H1 (cell line): ENCODE results near the gene GSG1L. TPM values are rescaled to one million over a fixed set of nuclear protein-coding genes. Genes with fewer than 3 reads are reported as not detected.

Experiments
- CTCF ChIA-PET: fragments of 300-600 bp; sonication (Branson Sonifier 250); formaldehyde crosslinking; loops from one replicate; lab custom pipeline; 2021; ENCODE audit not compliant: partially characterized antibody; lab: Charles Lee
- POLR2A ChIA-PET: fragments of 300-600 bp; sonication (Branson Sonifier 250); formaldehyde crosslinking; loops from one replicate; lab custom pipeline; 2021; ENCODE audit warnings: inconsistent platforms; ENCODE audit not compliant: partially characterized antibody; lab: Charles Lee
- DNase-seq, 2 experiments: peaks; one replicate each; pipeline versions ENCODE4 v3.0.0 to v3.0.0-alpha.2; 2010 to 2022; ENCODE audit warnings: low spot score in 2 of 2, low read depth in 1 of 2, mixed read lengths in 1 of 2
- FAIRE-seq: peaks from 2 replicates; lab custom pipeline; 2011; peaks lifted over from hg19 to GRCh38; lab: Jason Lieb, UNC
- H2AFZ ChIP-seq: 2 replicates; pipeline ENCODE4 v1.8.1; 2012; ENCODE audit warnings: low read length, inconsistent platforms
- H2AK5ac ChIP-seq: 2 replicates; pipeline ENCODE4 v1.6.1; 2013; ENCODE audit warnings: low read depth, low read length
- H2BK120ac ChIP-seq: replicated peaks from 2 replicates; pipeline ENCODE3; 2013; ENCODE audit warnings: low read depth, low read length, inconsistent platforms
- H2BK12ac ChIP-seq: 2 replicates; pipeline ENCODE4 v1.6.1; 2013; ENCODE audit warnings: low read depth, low read length
- H2BK15ac ChIP-seq: 2 replicates; pipeline ENCODE4 v1.6.1; 2013; ENCODE audit warnings: low read length
- H2BK20ac ChIP-seq: 2 replicates; pipeline ENCODE4 v1.6.1; 2013; ENCODE audit warnings: low read length
- H2BK5ac ChIP-seq: 2 replicates; pipeline ENCODE4 v1.6.1; 2013; ENCODE audit warnings: low read depth, low read length
- H3K14ac ChIP-seq: 2 replicates; pipeline ENCODE4 v1.6.1; 2013; ENCODE audit warnings: inconsistent platforms; ENCODE audit not compliant: insufficient read length
- H3K18ac ChIP-seq: 2 replicates; pipeline ENCODE4 v1.6.1; 2013; ENCODE audit warnings: low read length; ENCODE audit errors: extremely low read depth
- H3K23ac ChIP-seq: 2 replicates; pipeline ENCODE4 v1.6.1; 2013; ENCODE audit warnings: inconsistent platforms; ENCODE audit not compliant: insufficient read length
- H3K23me2 ChIP-seq: 2 replicates; pipeline ENCODE4 v1.6.1; 2013; ENCODE audit warnings: low read depth, low read length
- H3K27ac ChIP-seq: 2 replicates; pipeline ENCODE4 v1.6.1; 2011; ENCODE audit warnings: low read depth, low read length, inconsistent platforms
- H3K27me3 ChIP-seq, 4 experiments: replicated peaks in 1 of 4; 1 replicate in 1 of 4; 2 replicates in 3 of 4; pipeline versions ENCODE4 v1.6.1 to v1.8.1; 2011 to 2013; ENCODE audit warnings: low read length in 3 of 4, mild to moderate bottlenecking in 3 of 4, inconsistent platforms in 2 of 4, mixed read lengths in 2 of 4, moderate library complexity in 1 of 4; ENCODE audit not compliant: control insufficient read depth in 3 of 4, insufficient read depth in 3 of 4; ENCODE audit errors: extremely low read depth in 1 of 4
- H3K36me3 ChIP-seq, 4 experiments: 2 replicates each; pipeline versions ENCODE4 v1.6.1 to v1.8.1; 2011 to 2013; ENCODE audit warnings: mild to moderate bottlenecking in 4 of 4, low read length in 3 of 4, moderate library complexity in 2 of 4, control low read depth in 1 of 4, inconsistent platforms in 1 of 4; ENCODE audit not compliant: insufficient read depth in 4 of 4, control insufficient read depth in 2 of 4
- H3K4ac ChIP-seq: replicated peaks from 2 replicates; pipeline ENCODE3; 2013; ENCODE audit warnings: low read length, low read depth, mixed read lengths, inconsistent platforms; ENCODE audit not compliant: insufficient read length
- H3K4me1 ChIP-seq, 4 experiments: replicated peaks in 1 of 4; 1 replicate in 1 of 4; 2 replicates in 3 of 4; pipeline versions ENCODE4 v1.6.1 to v1.8.1; 2011 to 2013; ENCODE audit warnings: low read length in 3 of 4, inconsistent platforms in 2 of 4, mixed read lengths in 1 of 4; ENCODE audit not compliant: insufficient read depth in 4 of 4, control insufficient read depth in 3 of 4
- H3K4me2 ChIP-seq, 2 experiments: 2 replicates each; pipeline versions ENCODE4 v1.6.1 to v1.8.1; 2011 to 2013; ENCODE audit warnings: low read depth in 2 of 2, low read length in 2 of 2, control low read depth in 1 of 2, inconsistent platforms in 1 of 2, mild to moderate bottlenecking in 1 of 2; ENCODE audit not compliant: insufficient read depth in 1 of 2
- H3K4me3 ChIP-seq, 4 experiments: fragments of 200-600, 300-600 bp in 1 of 4; sonication (generic), shearing (Covaris generic), sonication (Bioruptor Twin) in 1 of 4; 2 replicates each; pipeline versions ENCODE4 v1.5.1 to v1.8.1; 2011 to 2016; ENCODE audit warnings: low read length in 4 of 4, low read depth in 3 of 4, control low read depth in 2 of 4, inconsistent platforms in 2 of 4, mild to moderate bottlenecking in 2 of 4, mixed read lengths in 1 of 4, moderate library complexity in 1 of 4; ENCODE audit not compliant: insufficient read depth in 2 of 4; ENCODE audit errors: extremely low read depth in 1 of 4
- H3K56ac ChIP-seq: replicated peaks from 2 replicates; pipeline ENCODE3; 2013; ENCODE audit warnings: low read depth, mild to moderate bottlenecking, mixed read lengths, low read length, inconsistent platforms; ENCODE audit not compliant: insufficient read length
- H3K79me1 ChIP-seq: 2 replicates; pipeline ENCODE4 v1.6.1; 2013; ENCODE audit warnings: low read depth, low read length, control low read depth
- H3K79me2 ChIP-seq, 2 experiments: 2 replicates each; pipeline versions ENCODE4 v1.6.1 to v1.8.1; 2012 to 2013; ENCODE audit warnings: low read length in 2 of 2, mild to moderate bottlenecking in 2 of 2, inconsistent platforms in 1 of 2; ENCODE audit not compliant: insufficient read depth in 2 of 2, control insufficient read depth in 1 of 2
- H3K9ac ChIP-seq, 4 experiments: replicated peaks in 1 of 4; 1 replicate in 1 of 4; 2 replicates in 3 of 4; pipeline versions ENCODE4 v1.6.1 to v1.8.1; 2011 to 2013; ENCODE audit warnings: low read depth in 3 of 4, low read length in 3 of 4, control low read depth in 2 of 4, mild to moderate bottlenecking in 2 of 4, moderate library complexity in 2 of 4, inconsistent platforms in 1 of 4; ENCODE audit errors: extremely low read depth in 1 of 4
- H3K9me3 ChIP-seq, 2 experiments: 2 replicates each; pipeline versions ENCODE4 v1.6.1 to v1.8.1; 2012 to 2013; ENCODE audit warnings: mild to moderate bottlenecking in 2 of 2, moderate library complexity in 2 of 2, control low read depth in 1 of 2, inconsistent platforms in 1 of 2, low read depth in 1 of 2, low read length in 1 of 2, mixed read lengths in 1 of 2; ENCODE audit not compliant: insufficient read depth in 2 of 2
- H4K20me1 ChIP-seq, 2 experiments: replicated peaks in 1 of 2; 2 replicates each; pipeline versions ENCODE3 to v1.8.1; 2011 to 2013; ENCODE audit warnings: inconsistent platforms in 2 of 2, low read length in 2 of 2, mild to moderate bottlenecking in 1 of 2; ENCODE audit not compliant: insufficient read depth in 2 of 2, control insufficient read depth in 1 of 2
- H4K5ac ChIP-seq: 2 replicates; pipeline ENCODE4 v1.6.1; 2013; ENCODE audit warnings: low read length, low read depth, mixed read lengths, inconsistent platforms; ENCODE audit not compliant: insufficient read length
- H4K8ac ChIP-seq: 2 replicates; pipeline ENCODE4 v1.8.0; 2013; ENCODE audit warnings: mild to moderate bottlenecking, moderate library complexity, low read length, inconsistent platforms; ENCODE audit not compliant: insufficient read depth; ENCODE audit errors: extremely low read depth
- H4K91ac ChIP-seq: replicated peaks from 2 replicates; pipeline ENCODE3; 2013; ENCODE audit warnings: low read length, mixed read lengths, inconsistent platforms; ENCODE audit not compliant: insufficient read length
- ASH2L ChIP-seq: fragments of 200-600, 300-600 bp; sonication (generic); IDR thresholded peaks from one replicate; pipeline ENCODE4 v1.7.1; 2017; ENCODE audit warnings: low read length
- CBX8 ChIP-seq: fragments of 300-800, 300-1000 bp; sonication (generic); IDR thresholded peaks from 2 replicates; pipeline ENCODE4 v1.7.1; 2016; ENCODE audit warnings: low read depth, low read length, borderline replicate concordance
- HDAC6 ChIP-seq: IDR thresholded peaks from one replicate; pipeline ENCODE4 v1.7.1; 2012; ENCODE audit warnings: low read depth, mild to moderate bottlenecking, inconsistent platforms, low read length, moderate library complexity
- POLR2A ChIP-seq, 2 experiments: IDR thresholded peaks; 1 replicate in 1 of 2; 2 replicates in 1 of 2; pipeline ENCODE4 v1.6.1; 2011; ENCODE audit warnings: low read depth in 2 of 2, low read length in 2 of 2, mild to moderate bottlenecking in 2 of 2; ENCODE audit errors: control extremely low read depth in 1 of 2
- RAD21 ChIP-seq, 2 experiments: IDR thresholded peaks in 1 of 2; conservative IDR thresholded peaks in 1 of 2; 2 replicates each; pipeline ENCODE4 v1.6.1; 2011; ENCODE audit warnings: low read depth in 2 of 2, low read length in 2 of 2, improper control_type of control experiment in 1 of 2, inconsistent platforms in 1 of 2, mild to moderate bottlenecking in 1 of 2, moderate library complexity in 1 of 2
- RNF2 ChIP-seq: fragments of 200-900, 300-1000 bp; sonication (generic); IDR thresholded peaks from 2 replicates; pipeline ENCODE4 v1.7.1; 2016; ENCODE audit warnings: borderline replicate concordance, low read depth, mild to moderate bottlenecking, antibody characterized with exemption, low read length; ENCODE audit not compliant: poor library complexity, severe bottlenecking; ENCODE audit errors: missing control alignments
- SIX5 ChIP-seq: IDR thresholded peaks from 2 replicates; pipeline ENCODE4 v1.6.1; 2011; ENCODE audit warnings: mild to moderate bottlenecking, low read depth, low read length
- WGBS, 2 experiments: shearing (Covaris generic) in 1 of 2; methylation state at CpG; one replicate each; pipeline versions ENCODE4 v1.1.6 to v1.1.7; 2013 to 2015; ENCODE audit warnings: low lambda C conversion rate in 2 of 2, mixed read lengths in 2 of 2, inconsistent platforms in 1 of 2, low coverage in 1 of 2, missing lambda C conversion rate in 1 of 2; ENCODE audit not compliant: insufficient replicate concordance in 2 of 2, insufficient coverage in 1 of 2, insufficient read length in 1 of 2; ENCODE audit errors: extremely low coverage in 1 of 2, missing lambda C conversion rate in 1 of 2; 5-methylcytosine and 5-hydroxymethylcytosine counted together
- polyA plus RNA-seq, 7 experiments: library from polyadenylated mRNA; depleted of rRNA in 3 of 7; stranded (reverse) in 5 of 7; unstranded in 2 of 7; fragments of >200 nt in 5 of 7; fragments of 200-250 nt in 2 of 7; gene quantifications; 1 replicate in 5 of 7; 2 replicates in 1 of 7; 4 replicates in 1 of 7; pipeline versions ENCODE4 v1.2.1 to v1.2.3, GENCODE V29; 2011 to 2013; ENCODE audit warnings: missing spikeins in 2 of 7, mixed read lengths in 2 of 7
- total RNA-seq: library from RNA; stranded (reverse); fragmentation: NEBNext Ultra II Directional; extraction: Animal tissue kit (Norgen Biotek cat#: 25700); gene quantifications from 2 replicates; pipeline ENCODE4 v1.2.1, GENCODE V29; 2021

The GSG1L gene
- total and polyA plus RNA-seq, 2 of the 8 experiments (the other 6 are each of a cell fraction or from before 2014, with no cell fraction given): 0.71 to 1.1 TPM

DNA sequence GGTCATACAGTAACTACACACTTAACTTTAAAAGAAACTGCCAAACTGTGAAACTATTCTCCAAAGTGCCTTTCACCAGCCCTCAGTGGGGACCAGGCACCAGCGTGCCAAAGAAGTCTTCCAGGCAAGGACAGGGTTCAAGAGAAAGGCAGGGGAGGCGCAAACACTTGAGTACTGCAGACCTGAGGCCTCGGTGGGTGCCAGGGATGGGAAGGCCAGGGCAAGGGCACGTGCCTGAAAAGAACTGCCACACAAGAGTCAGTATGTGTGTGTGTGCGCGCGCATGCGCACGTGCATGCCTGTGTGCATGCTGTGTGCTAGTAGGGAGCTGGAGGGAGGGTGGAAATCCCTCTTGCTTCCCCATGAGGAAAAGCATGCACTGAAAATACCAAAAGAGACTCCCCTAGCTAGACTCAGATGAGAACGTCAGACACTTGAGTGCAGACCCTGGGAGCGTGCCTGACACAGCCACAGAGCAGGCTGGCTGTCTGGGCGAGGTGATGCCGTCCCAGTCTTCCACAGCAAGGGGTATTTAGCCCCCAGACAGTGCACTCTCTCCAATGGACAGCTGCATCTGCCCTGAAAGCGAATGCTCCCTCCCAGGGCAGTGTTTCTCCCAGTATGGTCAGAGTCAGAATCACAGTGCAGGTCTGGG is 40.1 kb upstream of the GSG1L start:
- no peak overlapping the region for H3K4ac ChIP-seq
- no peak overlapping the region for H3K23ac ChIP-seq
- no peak overlapping the region for H2BK120ac ChIP-seq
- H3K27me3 ChIP-seq: no peaks in the 10 kb centered on the region
- H2BK12ac ChIP-seq: no peak overlapping the region
- FAIRE-seq: no peak
- H3K79me2 ChIP-seq: no peaks in the 10 kb centered on the region
- TF ChIP-seq RAD21 (IDR thresholded peaks at IDR 0.05 in 1 of 2, conservative IDR thresholded peaks at IDR 0.05 in 1 of 2; ENCODE audit: low read depth in 2 of 2, low read length in 2 of 2): no peak
- no peak for TF ChIP-seq RNF2
- TF ChIP-seq CBX8: no peak
- no peak for TF ChIP-seq POLR2A (IDR thresholded peaks at IDR 0.05; ENCODE audit: control extremely low read depth in 1 of 2, low read depth in 2 of 2, low read length in 2 of 2)
- no peak for TF ChIP-seq HDAC6
- TF ChIP-seq ASH2L: no peak
- TF ChIP-seq SIX5: no peak
- no peak overlapping the region for H2BK5ac ChIP-seq
- POLR2A ChIA-PET: no interaction called here
- no peaks in the 10 kb centered on the region for H3K4me1 ChIP-seq
- H3K36me3 ChIP-seq: peaks cover 30 to 85% (median 64%) of the 10 kb centered on the region in 4 experiments
- no peak overlapping the region for H3K9ac ChIP-seq
- no peaks in the 10 kb centered on the region; the same call in 1 of the 2 replicates for H3K79me1 ChIP-seq
- H3K18ac ChIP-seq: no peak overlapping the region
- no peak overlapping the region for H3K27ac ChIP-seq
- H3K4me2 ChIP-seq: no peak overlapping the region
- peaks cover 2 to 9% of the 10 kb centered on the region in 2 experiments for H4K20me1 ChIP-seq
- no peak overlapping the region for H2AK5ac ChIP-seq
- CTCF ChIA-PET: interaction anchor here (0.6 to 3.1 kb wide), 2 partner anchors 12 to 218 kb away, joined by 4 to 19 read pairs; no protein-coding TSS in a partner anchor
- no peak overlapping the region for H2AFZ ChIP-seq
- H2BK20ac ChIP-seq: no peak overlapping the region
- H3K4me3 ChIP-seq: no peak overlapping the region
- H4K91ac ChIP-seq: no peak overlapping the region
- H4K5ac ChIP-seq: no peak overlapping the region
- no peaks in the 10 kb centered on the region for H3K23me2 ChIP-seq
- 94% methylated on average over 13 of the region's 14 CpGs; no CpG with 5 or more reads in 1 of the 2 experiments for WGBS, 2 experiments
- no peak overlapping the region for H3K56ac ChIP-seq
- H4K8ac ChIP-seq: no peak overlapping the region; the same call in 1 of the 2 replicates
- no peak overlapping the region for H2BK15ac ChIP-seq
- DNase-seq: no peak
- H3K14ac ChIP-seq: no peak overlapping the region
- H3K9me3 ChIP-seq: no peaks in the 10 kb centered on the region
